Measurements from ENCODE around the gene PROX2.

The PROX2 gene

GRCh38 chr14:74891870-74892269, 15.9 kb upstream of the PROX2 start:
- TF ChIP-seq CTCF (IDR thresholded peaks at IDR 0.05) (no peak), ZFX (IDR thresholded peaks at IDR 0.05; ENCODE audit: borderline replicate concordance) (no peak)
- H3K27ac ChIP-seq, result no peak overlapping the region

GRCh38 chr14:74890262-74890661, 14.3 kb upstream of the PROX2 start:
- no peak overlapping the region for H3K27ac ChIP-seq
- TF ChIP-seq ZFX (IDR thresholded peaks at IDR 0.05; ENCODE audit: borderline replicate concordance), result no peak
- no peak for TF ChIP-seq CTCF (IDR thresholded peaks at IDR 0.05)

- no peak overlapping the region for H3K27ac ChIP-seq
- TF ChIP-seq CTCF (IDR thresholded peaks at IDR 0.05) (no peak), ZFX (IDR thresholded peaks at IDR 0.05; ENCODE audit: borderline replicate concordance) (no peak)
Measured at GRCh38 chr14:74888164-74889158, 12.5 kb upstream of the PROX2 start.

- no peak overlapping the region for H3K27ac ChIP-seq
- TF ChIP-seq ZFX (IDR thresholded peaks at IDR 0.05; ENCODE audit: borderline replicate concordance), result no peak
- no peak for TF ChIP-seq CTCF (IDR thresholded peaks at IDR 0.05)
Measured at GRCh38 chr14:74886001-74886400, 10.1 kb upstream of the PROX2 start.

DNA sequence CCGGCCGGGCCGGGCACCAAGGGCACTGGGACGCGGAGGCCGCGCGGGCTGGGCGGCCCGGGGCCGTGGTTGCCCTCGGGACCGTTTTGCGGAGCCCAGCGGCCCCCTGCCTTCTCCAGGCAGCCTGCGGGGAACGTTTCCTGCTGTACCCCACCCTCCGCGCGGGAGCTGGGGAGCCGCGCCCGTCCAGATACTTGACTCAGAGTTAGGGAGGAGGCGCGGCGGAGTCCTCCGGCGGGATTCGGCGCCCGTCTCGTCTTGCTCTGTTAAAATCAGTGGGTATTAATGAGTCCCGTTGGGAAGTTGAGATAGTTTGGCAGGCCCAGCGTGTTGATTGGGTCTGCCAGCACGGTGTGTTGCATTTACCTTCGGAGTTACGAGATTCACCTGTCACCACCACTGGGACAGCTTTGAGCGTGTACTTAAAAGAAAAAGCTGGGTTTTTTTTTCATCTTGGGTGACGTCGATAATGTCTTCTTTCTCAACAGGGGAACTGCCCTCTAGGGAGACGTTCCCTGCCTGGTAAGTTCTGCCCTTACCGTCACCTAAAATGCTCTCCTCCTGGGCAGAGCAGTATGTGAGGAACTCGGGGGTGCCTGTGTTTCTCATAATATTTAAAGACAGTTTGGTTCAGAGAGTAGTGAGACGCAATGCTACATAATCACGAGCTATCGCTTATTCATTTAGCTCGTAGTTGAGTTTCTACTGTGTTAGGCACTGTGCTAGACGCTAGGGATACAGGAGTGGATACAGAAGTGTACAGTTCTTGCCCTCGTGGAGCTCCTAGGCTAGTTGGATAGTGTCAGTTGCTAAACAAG, 6.4 kb upstream of the PROX2 start:
- no peak for TF ChIP-seq CTCF (IDR thresholded peaks at IDR 0.05)
- TF ChIP-seq ZFX (IDR thresholded peaks at IDR 0.05; ENCODE audit: borderline replicate concordance), result peak; percentile 8; the same call in 1 of the 2 replicates
- H3K27ac ChIP-seq, result peak overlapping the region; percentile 74

DNA sequence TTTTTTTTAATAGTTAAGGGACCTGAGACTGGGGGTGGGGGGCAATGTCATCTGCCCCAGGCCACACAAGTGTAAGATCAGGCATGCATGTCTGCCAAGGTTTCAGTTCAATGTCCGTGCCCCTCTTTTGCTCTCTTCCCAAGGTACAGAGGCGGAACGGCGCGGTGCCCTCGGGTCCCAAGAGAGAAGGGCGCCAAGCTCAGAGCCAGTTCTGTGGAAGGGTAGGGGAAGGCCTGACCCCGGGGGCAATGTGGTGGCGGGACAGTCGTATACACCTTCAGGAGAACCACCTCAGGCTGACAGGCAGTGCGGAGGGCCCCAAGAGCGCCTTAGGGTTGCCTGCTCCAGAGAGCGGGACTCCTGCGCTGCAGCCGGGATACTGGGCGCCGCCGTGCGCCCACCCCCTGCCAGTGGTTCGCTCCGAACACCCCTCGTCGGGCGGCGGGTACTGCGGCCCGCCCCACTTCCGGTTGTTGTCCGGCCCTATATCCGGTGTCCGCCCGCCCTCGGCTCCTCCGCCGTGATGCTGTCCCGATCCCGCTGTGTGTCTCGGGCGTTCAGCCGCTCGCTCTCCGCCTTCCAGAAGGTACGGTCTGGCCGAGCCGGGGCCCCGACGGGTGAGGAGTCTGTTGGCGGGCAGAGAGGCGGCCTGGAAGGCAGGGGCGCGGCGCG, 5.6 kb upstream of the PROX2 start, which contains the start of gene DLST:
Gene DLST (plus strand): TSS at position 486 of the 672 bp plus-strand sequence. CDS start 38 bp downstream, at position 524.
- peak within 1 kb of the TSS; percentile 74 for H3K27ac ChIP-seq
- TF ChIP-seq CTCF (IDR thresholded peaks at IDR 0.05), result no peak
- 0 out of 2 replicates have a peak, but pooled peaks have one; percentile 40 for TF ChIP-seq ZFX (IDR thresholded peaks at IDR 0.05; ENCODE audit: borderline replicate concordance)
